A549 (cell line): Measurements from ENCODE around the gene CUX1.

ENCODE experiments used
- CEBPB ChIP-seq, 2 experiments: fragments of >200 bp in 1 of 2; sonication (Bioruptor Twin) in 1 of 2; formaldehyde crosslinking in 1 of 2; IDR thresholded peaks; 2 replicates each; pipeline ENCODE4 v1.6.1; 2012 to 2016
- MAFK ChIP-seq: fragments of 450-650 bp; IDR thresholded peaks from 2 replicates; pipeline ENCODE4 v1.6.1; 2014; ENCODE audit not compliant: partially characterized antibody
- SREBF2 ChIP-seq: fragments of 450-650 bp; IDR thresholded peaks from 2 replicates; pipeline ENCODE4 v1.6.1; 2014; ENCODE audit warnings: mild to moderate bottlenecking, moderate library complexity
- USF2 ChIP-seq: fragments of 450-650 bp; IDR thresholded peaks from 2 replicates; pipeline ENCODE4 v1.6.1; 2014; ENCODE audit warnings: antibody characterized with exemption
- TF ChIP-seq, protein P1 (sequence below): fragments of >200 bp; sonication (Bioruptor Twin); formaldehyde crosslinking; IDR thresholded peaks from 3 replicates; pipeline ENCODE4 v1.5.1; 2016

GRCh38 chr7:102044641-102044983, 227.2 kb downstream of the CUX1 start:
- TF ChIP-seq CEBPB (IDR thresholded peaks at IDR 0.05): no peak
- TF ChIP-seq USF2: no peak
- TF ChIP-seq SREBF2: no peak
- TF ChIP-seq MAFK: no peak
- TF ChIP-seq, protein P1, sequence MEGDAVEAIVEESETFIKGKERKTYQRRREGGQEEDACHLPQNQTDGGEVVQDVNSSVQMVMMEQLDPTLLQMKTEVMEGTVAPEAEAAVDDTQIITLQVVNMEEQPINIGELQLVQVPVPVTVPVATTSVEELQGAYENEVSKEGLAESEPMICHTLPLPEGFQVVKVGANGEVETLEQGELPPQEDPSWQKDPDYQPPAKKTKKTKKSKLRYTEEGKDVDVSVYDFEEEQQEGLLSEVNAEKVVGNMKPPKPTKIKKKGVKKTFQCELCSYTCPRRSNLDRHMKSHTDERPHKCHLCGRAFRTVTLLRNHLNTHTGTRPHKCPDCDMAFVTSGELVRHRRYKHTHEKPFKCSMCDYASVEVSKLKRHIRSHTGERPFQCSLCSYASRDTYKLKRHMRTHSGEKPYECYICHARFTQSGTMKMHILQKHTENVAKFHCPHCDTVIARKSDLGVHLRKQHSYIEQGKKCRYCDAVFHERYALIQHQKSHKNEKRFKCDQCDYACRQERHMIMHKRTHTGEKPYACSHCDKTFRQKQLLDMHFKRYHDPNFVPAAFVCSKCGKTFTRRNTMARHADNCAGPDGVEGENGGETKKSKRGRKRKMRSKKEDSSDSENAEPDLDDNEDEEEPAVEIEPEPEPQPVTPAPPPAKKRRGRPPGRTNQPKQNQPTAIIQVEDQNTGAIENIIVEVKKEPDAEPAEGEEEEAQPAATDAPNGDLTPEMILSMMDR: no peak
